Esophagus muscularis mucosa (tissue), 4 donors: Measurements from ENCODE around the gene SH3BGRL. TPM values are rescaled to one million over a fixed set of nuclear protein-coding genes. Genes with fewer than 3 reads are reported as not detected.

Experiments used
- DNase-seq: peaks from one replicate; pipeline ENCODE4 v3.0.0-alpha.2; 2017; ENCODE audit errors: extremely low spot score
- H3K27ac ChIP-seq, 4 donors: fragments of 200-600 bp; sonication (generic); replicated peaks in 1 of 4; 1 replicate in 3 of 4; 2 replicates in 1 of 4; pipeline ENCODE4 v1.5.1; 2016 to 2019; ENCODE audit warnings: mild to moderate bottlenecking in 1 of 4
- H3K27me3 ChIP-seq, 4 donors: fragments of 200-600 bp; sonication (generic); one replicate each; pipeline versions ENCODE4 v1.5.1 to v1.6.0; 2016 to 2019
- H3K36me3 ChIP-seq, 4 donors: fragments of 200-600 bp; sonication (generic); one replicate each; pipeline ENCODE4 v1.5.1; 2016 to 2019
- H3K4me1 ChIP-seq, 4 donors: fragments of 200-600 bp; sonication (generic); one replicate each; pipeline ENCODE4 v1.5.1; 2016 to 2019
- H3K4me3 ChIP-seq, 4 donors: fragments of 200-600 bp; sonication (generic); 1 replicate in 2 of 4; 2 replicates in 2 of 4; pipeline ENCODE4 v1.5.1; 2016 to 2019; ENCODE audit warnings: mild to moderate bottlenecking in 4 of 4, moderate library complexity in 1 of 4
- H3K9me3 ChIP-seq, 4 donors: fragments of 200-600 bp; sonication (generic); 1 replicate in 3 of 4; 2 replicates in 1 of 4; pipeline ENCODE4 v1.5.1; 2016 to 2019
- EP300 ChIP-seq: sonication (generic); formaldehyde crosslinking; IDR thresholded peaks from one replicate; pipeline ENCODE4 v1.6.1; 2017; ENCODE audit warnings: antibody characterized with exemption
- POLR2A ChIP-seq: fragments of 450-650 bp; IDR thresholded peaks from one replicate; pipeline ENCODE4 v1.6.1; 2017; ENCODE audit warnings: antibody characterized with exemption, moderate library complexity, mild to moderate bottlenecking, low read depth
- POLR2AphosphoS5 ChIP-seq, 2 donors: sonication (generic); formaldehyde crosslinking; IDR thresholded peaks; one replicate each; pipeline ENCODE4 v1.6.1; 2017; ENCODE audit warnings: antibody characterized with exemption in 2 of 2
- WGBS: methylation state at CpG from one replicate; pipeline ENCODE4 v1.1.5; 2018; 5-methylcytosine and 5-hydroxymethylcytosine counted together
- intact Hi-C: fragments of 100-400 bp; cut with DNase I; formaldehyde crosslinking; loops from one replicate; pipeline ENCODE4 v1.15.1; 2023
- total RNA-seq, 4 donors: library from RNA; depleted of rRNA; stranded (reverse); fragments of >200 nt; gene quantifications; one replicate each; pipeline versions ENCODE4 v1.1.0 to v1.2.1, GENCODE V29; 2016
- TF ChIP-seq, protein P1 (sequence below), 3 experiments: fragments of 200-600 bp in 2 of 3; fragments of 450-650 bp in 1 of 3; sonication (generic) in 2 of 3; IDR thresholded peaks; one replicate each; pipeline ENCODE4 v1.5.1; 2017 to 2019; ENCODE audit warnings: antibody characterized with exemption in 3 of 3, mild to moderate bottlenecking in 2 of 3, moderate library complexity in 1 of 3

SH3BGRL gene
- total RNA-seq, 4 donors from 2014 or later, result 251 to 338 (median 290) TPM

- WGBS, result 62% methylated on average over 1 of the region's 1 CpG
- Histone ChIP-seq H3K4me3 (no peak overlapping the region), H3K27me3 (no peaks in the 10 kb centered on the region), H3K4me1 (peaks cover 0 to 5% (median 0%) of the 10 kb centered on the region in 4 donors), H3K9me3 (no peaks in the 10 kb centered on the region), H3K27ac (no peak overlapping the region), H3K36me3 (no peaks in the 10 kb centered on the region)
- no peak for DNase-seq
- intact Hi-C loops, result no loop called here
- TF ChIP-seq POLR2A (no peak), EP300 (no peak), POLR2AphosphoS5 (IDR thresholded peaks at IDR 0.05) (no peak)
- TF ChIP-seq, protein P1, sequence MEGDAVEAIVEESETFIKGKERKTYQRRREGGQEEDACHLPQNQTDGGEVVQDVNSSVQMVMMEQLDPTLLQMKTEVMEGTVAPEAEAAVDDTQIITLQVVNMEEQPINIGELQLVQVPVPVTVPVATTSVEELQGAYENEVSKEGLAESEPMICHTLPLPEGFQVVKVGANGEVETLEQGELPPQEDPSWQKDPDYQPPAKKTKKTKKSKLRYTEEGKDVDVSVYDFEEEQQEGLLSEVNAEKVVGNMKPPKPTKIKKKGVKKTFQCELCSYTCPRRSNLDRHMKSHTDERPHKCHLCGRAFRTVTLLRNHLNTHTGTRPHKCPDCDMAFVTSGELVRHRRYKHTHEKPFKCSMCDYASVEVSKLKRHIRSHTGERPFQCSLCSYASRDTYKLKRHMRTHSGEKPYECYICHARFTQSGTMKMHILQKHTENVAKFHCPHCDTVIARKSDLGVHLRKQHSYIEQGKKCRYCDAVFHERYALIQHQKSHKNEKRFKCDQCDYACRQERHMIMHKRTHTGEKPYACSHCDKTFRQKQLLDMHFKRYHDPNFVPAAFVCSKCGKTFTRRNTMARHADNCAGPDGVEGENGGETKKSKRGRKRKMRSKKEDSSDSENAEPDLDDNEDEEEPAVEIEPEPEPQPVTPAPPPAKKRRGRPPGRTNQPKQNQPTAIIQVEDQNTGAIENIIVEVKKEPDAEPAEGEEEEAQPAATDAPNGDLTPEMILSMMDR (IDR thresholded peaks at IDR 0.05), result no peak
These were observed 100.0 kb downstream of the SH3BGRL start for GRCh38 chrX:81301877-81302276.

DNA sequence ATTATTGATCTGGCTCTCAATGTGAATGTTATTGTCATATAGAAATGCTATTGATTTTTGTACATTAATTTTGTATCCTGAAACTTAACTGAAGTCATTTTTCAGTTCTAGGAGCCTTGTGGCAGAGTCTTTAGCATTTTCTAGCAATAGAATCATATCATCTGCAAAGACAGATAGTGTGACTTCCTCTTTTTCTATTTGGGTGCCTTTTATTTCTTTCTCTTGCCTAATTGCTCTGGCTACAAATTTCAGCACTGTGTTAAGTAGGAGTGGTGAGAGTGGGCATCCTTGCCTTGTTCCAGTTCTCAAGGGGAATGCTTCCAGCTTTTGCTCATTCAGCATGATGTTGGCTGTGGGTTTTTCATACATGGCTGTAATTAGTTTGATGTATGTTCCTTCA, 102.7 kb downstream of the SH3BGRL start:
- Histone ChIP-seq H3K36me3 (no peaks in the 10 kb centered on the region), H3K4me1 (peaks cover 0 to 5% (median 0%) of the 10 kb centered on the region in 4 donors), H3K4me3 (no peak overlapping the region), H3K9me3 (no peaks in the 10 kb centered on the region), H3K27ac (no peak overlapping the region), H3K27me3 (no peaks in the 10 kb centered on the region)
- intact Hi-C loops, result no loop called here
- DNase-seq, result no peak
- TF ChIP-seq POLR2A, result no peak
- TF ChIP-seq, protein P1 (IDR thresholded peaks at IDR 0.05), result no peak
- TF ChIP-seq EP300, result no peak
- TF ChIP-seq POLR2AphosphoS5 (IDR thresholded peaks at IDR 0.05), result no peak

GRCh38 chrX:81305240-81305639, 103.3 kb downstream of the SH3BGRL start:
- no peak for DNase-seq
- H3K4me3 ChIP-seq, result no peak overlapping the region
- intact Hi-C loops, result no loop called here
- no peak overlapping the region for H3K27ac ChIP-seq
- 75% methylated on average over 1 of the region's 1 CpG for WGBS
- no peaks in the 10 kb centered on the region for H3K36me3 ChIP-seq
- peaks cover 0 to 5% (median 0%) of the 10 kb centered on the region in 4 donors for H3K4me1 ChIP-seq
- H3K9me3 ChIP-seq, result no peaks in the 10 kb centered on the region
- TF ChIP-seq EP300 (no peak), POLR2AphosphoS5 (IDR thresholded peaks at IDR 0.05) (no peak)
- TF ChIP-seq, protein P1 (IDR thresholded peaks at IDR 0.05), result no peak
- no peaks in the 10 kb centered on the region for H3K27me3 ChIP-seq

DNA sequence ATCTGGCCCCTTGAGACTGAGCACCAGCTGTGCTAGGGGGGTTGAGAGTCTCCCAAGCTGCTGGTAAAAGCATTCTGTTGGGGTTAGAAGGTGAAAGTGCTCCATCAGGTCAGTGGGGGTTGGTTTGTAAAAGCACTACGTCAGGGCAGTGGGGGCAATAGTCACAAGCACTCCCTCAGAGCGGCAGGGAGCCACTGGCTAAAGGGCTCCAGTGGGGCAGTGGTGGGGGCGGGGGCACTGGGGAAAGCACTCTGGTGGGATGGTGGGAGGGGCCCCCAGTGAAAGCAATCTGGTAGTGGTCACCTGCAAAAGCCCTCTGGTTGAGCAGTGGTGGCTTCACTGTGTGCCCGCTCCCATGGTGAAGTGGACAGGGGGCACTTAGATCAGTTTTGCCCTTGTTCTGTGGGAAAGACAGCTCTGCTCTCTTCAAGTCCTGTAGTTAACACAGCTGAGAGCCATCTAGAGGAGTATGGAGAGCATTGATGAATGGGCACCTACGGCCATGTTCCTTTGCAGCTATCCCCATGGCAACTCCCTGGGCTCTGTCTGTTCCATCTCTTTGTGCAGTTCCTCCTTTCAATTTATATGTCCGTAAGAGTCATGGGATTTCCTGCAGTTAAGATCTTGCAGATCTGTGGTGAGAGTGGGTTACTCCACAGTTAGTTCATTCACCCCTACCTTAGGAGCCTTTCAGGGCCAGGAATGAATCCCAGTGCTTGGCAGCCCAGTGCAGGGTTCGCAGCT, 106.4 kb downstream of the SH3BGRL start:
- H3K9me3 ChIP-seq, result no peaks in the 10 kb centered on the region

More for the DNA sequence above, 106.4 kb downstream of the SH3BGRL start:
- intact Hi-C loops, result no loop called here
- Histone ChIP-seq H3K27me3 (no peaks in the 10 kb centered on the region), H3K4me1 (no peaks in the 10 kb centered on the region), H3K36me3 (no peaks in the 10 kb centered on the region), H3K27ac (no peak overlapping the region), H3K4me3 (no peak overlapping the region)
- TF ChIP-seq, protein P1 (IDR thresholded peaks at IDR 0.05), result no peak
- TF ChIP-seq POLR2A (no peak), POLR2AphosphoS5 (IDR thresholded peaks at IDR 0.05) (no peak), EP300 (no peak)
- DNase-seq, result no peak
- 65% methylated on average over 6 of the region's 7 CpGs for WGBS
